H9 (cell line): ENCODE data around the gene ARG1. TPM values are rescaled to one million over a fixed set of nuclear protein-coding genes. Genes with fewer than 3 reads are reported as not detected.

Source experiments
- DNase-seq: peaks from one replicate; pipeline ENCODE4 v3.0.0-alpha.2; 2017
- H2AFZ ChIP-seq: one replicate; pipeline ENCODE4 v1.6.1; 2013; ENCODE audit warnings: mild to moderate bottlenecking, low read length, control low read depth, moderate library complexity
- H2AK5ac ChIP-seq: 2 replicates; pipeline ENCODE4 v1.6.1; 2013; ENCODE audit warnings: low read length, control low read depth, mixed read lengths; ENCODE audit not compliant: insufficient read length
- H2BK120ac ChIP-seq: one replicate; pipeline ENCODE4 v1.6.1; 2013; ENCODE audit warnings: low read depth, mild to moderate bottlenecking, low read length, control low read depth, inconsistent platforms; ENCODE audit not compliant: poor library complexity, severe bottlenecking
- H2BK12ac ChIP-seq: 2 replicates; pipeline ENCODE4 v1.6.1; 2013; ENCODE audit warnings: low read length, control low read depth, mixed read lengths, low read depth; ENCODE audit not compliant: insufficient read length
- H2BK15ac ChIP-seq: 2 replicates; pipeline ENCODE4 v1.6.1; 2013; ENCODE audit warnings: low read depth, low read length, control low read depth
- H2BK20ac ChIP-seq: one replicate; pipeline ENCODE4 v1.6.1; 2013; ENCODE audit warnings: low read depth, mild to moderate bottlenecking, low read length, control low read depth, inconsistent platforms; ENCODE audit not compliant: poor library complexity, severe bottlenecking
- H2BK5ac ChIP-seq: 2 replicates; pipeline ENCODE4 v1.6.1; 2013; ENCODE audit warnings: low read length, control low read depth, mixed read lengths; ENCODE audit not compliant: insufficient read length
- H3K14ac ChIP-seq: 2 replicates; pipeline ENCODE4 v1.6.1; 2013; ENCODE audit warnings: low read length, control low read depth; ENCODE audit not compliant: insufficient read depth
- H3K18ac ChIP-seq: 2 replicates; pipeline ENCODE4 v1.6.1; 2013; ENCODE audit warnings: low read depth, mild to moderate bottlenecking, mixed read lengths, low read length, control low read depth; ENCODE audit not compliant: insufficient read length
- H3K23ac ChIP-seq: 2 replicates; pipeline ENCODE4 v1.6.1; 2013; ENCODE audit warnings: low read length, control low read depth, mixed read lengths, low read depth; ENCODE audit not compliant: insufficient read length
- H3K23me2 ChIP-seq: 2 replicates; pipeline ENCODE4 v1.6.1; 2013; ENCODE audit warnings: low read depth, mild to moderate bottlenecking, mixed read lengths, low read length, control low read depth; ENCODE audit not compliant: insufficient read length, poor library complexity, severe bottlenecking
- H3K27ac ChIP-seq: 2 replicates; pipeline ENCODE4 v1.5.1; 2013; ENCODE audit warnings: low read length, control low read depth, mixed read lengths, low read depth; ENCODE audit not compliant: insufficient read length
- H3K27me3 ChIP-seq: 2 replicates; pipeline ENCODE4 v1.6.1; 2013; ENCODE audit warnings: low read length, control low read depth, inconsistent platforms; ENCODE audit not compliant: insufficient read depth
- H3K4ac ChIP-seq: 2 replicates; pipeline ENCODE4 v1.6.1; 2013; ENCODE audit warnings: low read depth, mild to moderate bottlenecking, control low read depth, inconsistent platforms, low read length, moderate library complexity
- H3K4me1 ChIP-seq: 2 replicates; pipeline ENCODE4 v1.6.1; 2013; ENCODE audit warnings: low read length, control low read depth, inconsistent platforms; ENCODE audit not compliant: insufficient read depth
- H3K4me2 ChIP-seq: 2 replicates; pipeline ENCODE4 v1.6.1; 2013; ENCODE audit warnings: low read length, control low read depth, mixed read lengths; ENCODE audit not compliant: insufficient read length, insufficient read depth
- H3K56ac ChIP-seq: 2 replicates; pipeline ENCODE4 v1.6.1; 2013; ENCODE audit warnings: low read depth, mild to moderate bottlenecking, mixed read lengths, low read length, control low read depth; ENCODE audit not compliant: insufficient read length
- H3K79me1 ChIP-seq: 2 replicates; pipeline ENCODE4 v1.6.1; 2013; ENCODE audit warnings: low read depth, mild to moderate bottlenecking, moderate library complexity, low read length, control low read depth, inconsistent platforms; ENCODE audit not compliant: insufficient read depth, poor library complexity, severe bottlenecking
- H3K79me2 ChIP-seq: 2 replicates; pipeline ENCODE4 v1.6.1; 2013; ENCODE audit warnings: low read length, control low read depth, inconsistent platforms; ENCODE audit not compliant: insufficient read depth
- H3K9ac ChIP-seq: 2 replicates; pipeline ENCODE4 v1.6.1; 2013; ENCODE audit warnings: low read length, control low read depth, mixed read lengths; ENCODE audit not compliant: insufficient read length; ENCODE audit errors: extremely low read depth
- H3K9me3 ChIP-seq: one replicate; pipeline ENCODE4 v1.6.1; 2013; ENCODE audit warnings: low read depth, low read length, inconsistent platforms; ENCODE audit not compliant: control insufficient read depth
- H3T11ph ChIP-seq: one replicate; pipeline ENCODE4 v1.6.1; 2013; ENCODE audit warnings: mild to moderate bottlenecking, low read length, control low read depth, inconsistent platforms
- H4K20me1 ChIP-seq: one replicate; pipeline ENCODE4 v1.6.1; 2013; ENCODE audit not compliant: control insufficient read depth, insufficient read length, insufficient read depth
- H4K5ac ChIP-seq: 2 replicates; pipeline ENCODE4 v1.6.1; 2013; ENCODE audit warnings: low read depth, mild to moderate bottlenecking, mixed read lengths, low read length, control low read depth; ENCODE audit not compliant: insufficient read length
- H4K8ac ChIP-seq: replicated peaks from 2 replicates; pipeline ENCODE4 v1.6.1; 2013; ENCODE audit warnings: low read length, control low read depth, mixed read lengths, low read depth; ENCODE audit not compliant: insufficient read length
- H4K91ac ChIP-seq: 2 replicates; pipeline ENCODE4 v1.6.1; 2013; ENCODE audit warnings: low read depth, mild to moderate bottlenecking, moderate library complexity, mixed read lengths, low read length, control low read depth; ENCODE audit not compliant: insufficient read length
- H3K27ac Mint-ChIP-seq, 3 experiments: 2 replicates in 2 of 3; 3 replicates in 1 of 3; pipeline ENCODE4 v1.8.0; 2020 to 2021; ENCODE audit warnings: mixed read lengths in 3 of 3, mild to moderate bottlenecking in 1 of 3, moderate library complexity in 1 of 3
- H3K27me3 Mint-ChIP-seq: 2 replicates; pipeline ENCODE4 v1.8.0; 2021; ENCODE audit warnings: low read depth, mild to moderate bottlenecking, moderate library complexity, mixed read lengths
- H3K36me3 Mint-ChIP-seq, 3 experiments: 2 replicates in 2 of 3; 3 replicates in 1 of 3; pipeline ENCODE4 v1.8.0; 2020 to 2021; ENCODE audit warnings: low read depth in 3 of 3, mixed read lengths in 3 of 3; ENCODE audit not compliant: insufficient read depth in 1 of 3
- H3K4me1 Mint-ChIP-seq, 2 experiments: 2 replicates each; pipeline ENCODE4 v1.8.0; 2020; ENCODE audit warnings: mixed read lengths in 2 of 2
- H3K4me3 Mint-ChIP-seq, 2 experiments: 2 replicates in 1 of 2; 3 replicates in 1 of 2; pipeline ENCODE4 v1.8.0; 2020 to 2021; ENCODE audit warnings: mild to moderate bottlenecking in 2 of 2, mixed read lengths in 2 of 2, moderate library complexity in 1 of 2
- H3K9me3 Mint-ChIP-seq, 2 experiments: 2 replicates in 1 of 2; 3 replicates in 1 of 2; pipeline ENCODE4 v1.8.0; 2020; ENCODE audit warnings: mild to moderate bottlenecking in 2 of 2, mixed read lengths in 2 of 2, moderate library complexity in 1 of 2
- CTCF ChIP-seq: fragments of 200-600 bp; sonication (generic); conservative IDR thresholded peaks from 3 replicates; pipeline ENCODE4 v1.8.0; 2021; ENCODE audit warnings: antibody characterized with exemption, mild to moderate bottlenecking
- total RNA-seq: library from RNA; stranded (reverse); gene quantifications from 2 replicates; pipeline ENCODE4 v1.2.1, GENCODE V29; 2021

ARG1 gene
- total RNA-seq, 1 experiment from 2014 or later, result not detected

- Histone ChIP-seq H3K79me2 (no peaks in the 10 kb centered on the region), H3T11ph (no peak overlapping the region), H3K9ac (no peak overlapping the region), H3K4me2 (no peak overlapping the region), H3K18ac (no peak overlapping the region), H2AK5ac (no peak overlapping the region), H2BK120ac (no peak overlapping the region), H3K56ac (no peak overlapping the region), H4K20me1 (no peaks in the 10 kb centered on the region), H2BK5ac (no peak overlapping the region), H3K23ac (no peak overlapping the region), H3K23me2 (no peaks in the 10 kb centered on the region), H3K27me3 (no peaks in the 10 kb centered on the region), H3K9me3 (no peaks in the 10 kb centered on the region), H3K14ac (no peak overlapping the region), H2BK12ac (no peak overlapping the region), H2AFZ (no peak overlapping the region), H2BK20ac (no peak overlapping the region), H3K4ac (no peak overlapping the region), H3K79me1 (no peaks in the 10 kb centered on the region), H3K27ac (no peak overlapping the region), H3K4me1 (peaks cover 2% of the 10 kb centered on the region; the same call in 1 of the 2 replicates), H4K8ac (no peak overlapping the region), H2BK15ac (no peak overlapping the region), H4K91ac (no peak overlapping the region), H4K5ac (no peak overlapping the region)
- TF ChIP-seq CTCF, result no peak
- H3K4me3 Mint-ChIP-seq, result no peak overlapping the region
- H3K27ac Mint-ChIP-seq, result no peak overlapping the region
- H3K9me3 Mint-ChIP-seq, result no peaks in the 10 kb centered on the region
- H3K27me3 Mint-ChIP-seq, result no peaks in the 10 kb centered on the region
- DNase-seq, result no peak
- H3K36me3 Mint-ChIP-seq, result peaks cover 3 to 19% (median 7%) of the 10 kb centered on the region in 3 experiments; a peak in 6 of 7 replicates
- peaks cover 4 to 8% of the 10 kb centered on the region in 2 experiments for H3K4me1 Mint-ChIP-seq
Observed at GRCh38 chr6:131581523-131581922, 8.5 kb downstream of the ARG1 start.
